Tibial nerve (tissue), 4 donors: ENCODE data around the gene LRRC8C.

Experiments
- EP300 ChIP-seq, 2 donors: sonication (generic); formaldehyde crosslinking; IDR thresholded peaks; one replicate each; pipeline ENCODE4 v1.6.1; 2017; ENCODE audit warnings: antibody characterized with exemption in 2 of 2, mild to moderate bottlenecking in 1 of 2
- TF ChIP-seq, protein P1 (sequence below), 5 experiments: fragments of 200-600 bp in 3 of 5; fragments of 450-650 bp in 2 of 5; sonication (generic) in 3 of 5; IDR thresholded peaks; one replicate each; pipeline ENCODE4 v1.5.1; 2016 to 2019; ENCODE audit warnings: antibody characterized with exemption in 5 of 5, mild to moderate bottlenecking in 3 of 5, moderate library complexity in 2 of 5

DNA sequence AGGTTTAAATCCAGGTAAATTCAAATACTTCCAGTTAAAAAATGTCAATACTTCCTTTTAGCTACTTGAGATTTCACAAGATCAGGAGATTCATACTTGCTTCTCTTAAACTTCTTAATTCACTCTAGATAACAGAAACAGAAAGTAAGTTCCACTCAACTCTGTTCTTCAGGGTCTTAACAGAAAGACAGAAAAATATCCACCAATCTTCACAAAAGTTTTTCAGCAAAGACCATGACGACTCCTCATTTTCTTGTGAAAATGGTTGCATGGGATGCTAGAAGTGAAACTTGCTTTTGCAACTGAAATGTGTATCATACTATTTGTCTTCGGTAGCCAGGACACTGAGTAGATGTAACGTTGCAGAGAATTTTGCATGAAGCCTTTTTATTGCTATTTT, 12.3 kb upstream of the LRRC8C start:
- TF ChIP-seq, protein P1, sequence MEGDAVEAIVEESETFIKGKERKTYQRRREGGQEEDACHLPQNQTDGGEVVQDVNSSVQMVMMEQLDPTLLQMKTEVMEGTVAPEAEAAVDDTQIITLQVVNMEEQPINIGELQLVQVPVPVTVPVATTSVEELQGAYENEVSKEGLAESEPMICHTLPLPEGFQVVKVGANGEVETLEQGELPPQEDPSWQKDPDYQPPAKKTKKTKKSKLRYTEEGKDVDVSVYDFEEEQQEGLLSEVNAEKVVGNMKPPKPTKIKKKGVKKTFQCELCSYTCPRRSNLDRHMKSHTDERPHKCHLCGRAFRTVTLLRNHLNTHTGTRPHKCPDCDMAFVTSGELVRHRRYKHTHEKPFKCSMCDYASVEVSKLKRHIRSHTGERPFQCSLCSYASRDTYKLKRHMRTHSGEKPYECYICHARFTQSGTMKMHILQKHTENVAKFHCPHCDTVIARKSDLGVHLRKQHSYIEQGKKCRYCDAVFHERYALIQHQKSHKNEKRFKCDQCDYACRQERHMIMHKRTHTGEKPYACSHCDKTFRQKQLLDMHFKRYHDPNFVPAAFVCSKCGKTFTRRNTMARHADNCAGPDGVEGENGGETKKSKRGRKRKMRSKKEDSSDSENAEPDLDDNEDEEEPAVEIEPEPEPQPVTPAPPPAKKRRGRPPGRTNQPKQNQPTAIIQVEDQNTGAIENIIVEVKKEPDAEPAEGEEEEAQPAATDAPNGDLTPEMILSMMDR (IDR thresholded peaks at IDR 0.05) = no peak
- TF ChIP-seq EP300 (IDR thresholded peaks at IDR 0.05) = no peak
